Measurements from ENCODE around the gene SLC26A11. TPM values are rescaled to one million over a fixed set of nuclear protein-coding genes. Genes with fewer than 3 reads are reported as not detected.

Gene SLC26A11
- total RNA-seq, 1 experiment from 2014 or later = 17.7 TPM

GRCh38 chr17:80219013-80219762 is 1.0 kb upstream of the SLC26A11 start:
- CTCF ChIA-PET = no interaction called here
- H3K4me1 ChIP-seq (ENCODE audit: control insufficient read depth in 1 of 2, insufficient read depth in 2 of 2, low read length in 2 of 2) = peaks cover 8 to 15% of the 10 kb centered on the region in 2 experiments; a peak in 3 of 4 replicates
- intact Hi-C loops (cut with micrococcal nuclease) = no loop called here
- DNase-seq (ENCODE audit: low read depth, low spot score) = peak; percentile 12
- H2AFZ ChIP-seq (ENCODE audit: low read depth, low read length, poor library complexity, severe bottlenecking) = no peak overlapping the region
- H3K4me2 ChIP-seq (ENCODE audit: low read length) = peak overlapping the region; percentile 98
- no peaks in the 10 kb centered on the region for H3K9me2 ChIP-seq (ENCODE audit: insufficient read depth)
- no peaks in the 10 kb centered on the region for H3K9me3 ChIP-seq (ENCODE audit: control insufficient read depth in 1 of 2, insufficient read depth in 1 of 2, low read depth in 1 of 2, low read length in 2 of 2)
- TSS peak; percentile 46 for BruUV-seq (replicated peaks)
- TF ChIP-seq ZNF274 (IDR thresholded peaks at IDR 0.05; ENCODE audit: low read depth, low read length) (no peak), ZFX (IDR thresholded peaks at IDR 0.05) (peak; percentile 65; the same call in 1 of the 2 replicates)
- peak overlapping the region; percentile 75 for H3K27ac ChIP-seq (ENCODE audit: low read depth, low read length)
- peak overlapping the region; percentile 93 for H3K9ac ChIP-seq (ENCODE audit: low read length)
- H4K20me1 ChIP-seq (ENCODE audit: insufficient read depth) = no peaks in the 10 kb centered on the region
- H3K36me3 ChIP-seq (ENCODE audit: control insufficient read depth in 1 of 2, insufficient read depth in 2 of 2, low read length in 2 of 2) = peaks cover 2 to 16% of the 10 kb centered on the region in 2 experiments; a peak in 2 of 4 replicates
- RAD21 ChIA-PET (ENCODE audit: low non-redundant PET in 1 of 2, low total read pairs in 2 of 2, uncharacterized antibody in 2 of 2, unreplicated experiment in 2 of 2) = interaction anchor here in 1 of 2 experiments (0.5 kb wide), 1 partner anchor 176 kb away, joined by 3 read pairs; no protein-coding TSS in a partner anchor
- peak; percentile 37 for ATAC-seq
- peak overlapping the region; percentile 88 to 97 for H3K4me3 ChIP-seq (replicated peaks in 1 of 2; ENCODE audit: low read depth in 1 of 2, low read length in 2 of 2)
- POLR2A ChIA-PET = interaction anchor here (0.7 kb wide), 1 partner anchor 1996 kb away, joined by 3 read pairs; no protein-coding TSS in a partner anchor
- H3K27me3 ChIP-seq (ENCODE audit: insufficient read depth, low read length) = no peaks in the 10 kb centered on the region
- peaks cover 17% of the 10 kb centered on the region for H3K79me2 ChIP-seq (ENCODE audit: insufficient read depth, low read length)

DNA sequence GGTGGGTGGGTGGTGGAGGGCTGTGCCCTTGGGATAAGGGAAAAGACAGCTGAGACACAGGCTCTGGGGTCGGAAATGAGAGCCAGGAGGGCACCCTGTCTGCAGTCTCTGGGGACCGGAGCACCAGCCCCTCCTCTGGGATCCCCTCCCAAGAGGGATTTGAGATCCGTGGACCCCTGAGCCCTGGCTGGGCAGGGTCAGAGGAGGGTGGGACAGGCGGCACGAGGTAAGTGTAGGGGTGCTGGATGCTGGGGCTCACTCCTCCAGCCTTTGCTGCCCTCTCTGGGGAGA is 519 bp upstream of the SLC26A11 start:
- RAD21 ChIA-PET (ENCODE audit: low non-redundant PET in 1 of 2, low total read pairs in 2 of 2, uncharacterized antibody in 2 of 2, unreplicated experiment in 2 of 2) = no interaction called here
- no peaks in the 10 kb centered on the region for H4K20me1 ChIP-seq (ENCODE audit: insufficient read depth)
- no peaks in the 10 kb centered on the region for H3K9me3 ChIP-seq (ENCODE audit: control insufficient read depth in 1 of 2, insufficient read depth in 1 of 2, low read depth in 1 of 2, low read length in 2 of 2)
- no peaks in the 10 kb centered on the region for H3K9me2 ChIP-seq (ENCODE audit: insufficient read depth)
- DNase-seq (ENCODE audit: low read depth, low spot score) (no peak), ATAC-seq (no peak)
- peak overlapping the region; percentile 93 for H3K9ac ChIP-seq (ENCODE audit: low read length)
- H3K4me1 ChIP-seq (ENCODE audit: control insufficient read depth in 1 of 2, insufficient read depth in 2 of 2, low read length in 2 of 2) = peaks cover 8 to 15% of the 10 kb centered on the region in 2 experiments; a peak in 3 of 4 replicates
- H3K36me3 ChIP-seq (ENCODE audit: control insufficient read depth in 1 of 2, insufficient read depth in 2 of 2, low read length in 2 of 2) = peaks cover 0 to 16% of the 10 kb centered on the region in 2 experiments; a peak in 1 of 4 replicates
- peak overlapping the region; percentile 75 for H3K27ac ChIP-seq (ENCODE audit: low read depth, low read length)
- H3K79me2 ChIP-seq (ENCODE audit: insufficient read depth, low read length) = peaks cover 17% of the 10 kb centered on the region
- TF ChIP-seq EGR1 (IDR thresholded peaks at IDR 0.05; ENCODE audit: low read depth) (no peak), CEBPB (IDR thresholded peaks at IDR 0.05; ENCODE audit: low read depth) (no peak), REST (IDR thresholded peaks at IDR 0.05; ENCODE audit: low read depth) (no peak)
- H2AFZ ChIP-seq (ENCODE audit: low read depth, low read length, poor library complexity, severe bottlenecking) = no peak overlapping the region
- CTCF ChIA-PET = interaction anchor here (1.1 kb wide), 1 partner anchor 118 kb away, joined by 3 read pairs; the partner anchor contains the start of gene GAA
- BruUV-seq (replicated peaks) = no TSS peak
- H3K4me3 ChIP-seq (replicated peaks in 1 of 2; ENCODE audit: low read depth in 1 of 2, low read length in 2 of 2) = peak overlapping the region; percentile 88 to 97
- H3K4me2 ChIP-seq (ENCODE audit: low read length) = peak overlapping the region; percentile 98
- POLR2A ChIA-PET = interaction anchor here (0.9 to 1.0 kb wide), 2 partner anchors 16 to 69 kb away, joined by 3 read pairs; no protein-coding TSS in a partner anchor
- no peaks in the 10 kb centered on the region for H3K27me3 ChIP-seq (ENCODE audit: insufficient read depth, low read length)
- intact Hi-C loops (cut with micrococcal nuclease) = no loop called here

Measured in HCT116 (cell line).